ENCODE measurements around the gene BANP.
"Not testable (repeated sequence)": the region's sequence is repeated elsewhere in the genome, so short reads cannot be mapped to it uniquely, and the experiment has no call there.

Gene BANP

GRCh38 chr16:88018382-88018781 is 67.1 kb downstream of the BANP start:
- in situ Hi-C loops (cut with MboI; ENCODE audit: low sequenced_read_pairs); H3K27me3 ChIP-seq (ENCODE audit: low read depth); H3K9me3 ChIP-seq; H3K36me3 ChIP-seq (replicated peaks); DNase-seq (ENCODE audit: low spot score in 2 of 2); H3K4me1 ChIP-seq; H3K4me3 ChIP-seq: not testable (repeated sequence)

- in situ Hi-C loops (cut with MboI; ENCODE audit: low sequenced_read_pairs); H3K36me3 ChIP-seq (replicated peaks); DNase-seq (ENCODE audit: low spot score in 2 of 2); H3K4me1 ChIP-seq; H3K27me3 ChIP-seq (ENCODE audit: low read depth); H3K4me3 ChIP-seq; H3K9me3 ChIP-seq: not testable (repeated sequence)
Measured at GRCh38 chr16:88019041-88019820, 68.0 kb downstream of the BANP start.

GRCh38 chr16:88019821-88020515 is 68.7 kb downstream of the BANP start:
- H3K36me3 ChIP-seq (replicated peaks): no peaks in the 10 kb centered on the region
- in situ Hi-C loops (cut with MboI; ENCODE audit: low sequenced_read_pairs): no loop called here

GRCh38 chr16:88020516-88020885 is 69.3 kb downstream of the BANP start:
- in situ Hi-C loops (cut with MboI; ENCODE audit: low sequenced_read_pairs): no loop called here
- Histone ChIP-seq H3K9me3 (no peaks in the 10 kb centered on the region), H3K27me3 (ENCODE audit: low read depth) (no peaks in the 10 kb centered on the region), H3K4me3 (no peak overlapping the region), H3K36me3 (replicated peaks) (no peaks in the 10 kb centered on the region), H3K4me1 (no peaks in the 10 kb centered on the region)
- DNase-seq (ENCODE audit: low spot score in 2 of 2): no peak

More at GRCh38 chr16:88019821-88020515, 68.7 kb downstream of the BANP start:
- Histone ChIP-seq H3K9me3 (no peaks in the 10 kb centered on the region), H3K4me1 (no peaks in the 10 kb centered on the region), H3K27me3 (ENCODE audit: low read depth) (no peaks in the 10 kb centered on the region), H3K4me3 (no peak overlapping the region)
- no peak for DNase-seq (ENCODE audit: low spot score in 2 of 2)

GRCh38 chr16:88021041-88021970 is 70.1 kb downstream of the BANP start:
- H3K4me1 ChIP-seq; H3K36me3 ChIP-seq (replicated peaks); in situ Hi-C loops (cut with MboI; ENCODE audit: low sequenced_read_pairs); H3K4me3 ChIP-seq; DNase-seq (ENCODE audit: low spot score in 2 of 2); H3K27me3 ChIP-seq (ENCODE audit: low read depth); H3K9me3 ChIP-seq: not testable (repeated sequence)

- in situ Hi-C loops (cut with MboI; ENCODE audit: low sequenced_read_pairs): no loop called here
- H3K4me1 ChIP-seq: no peaks in the 10 kb centered on the region
- no peak for DNase-seq (ENCODE audit: low spot score in 2 of 2)
Measured at GRCh38 chr16:88022076-88023042, 71.1 kb downstream of the BANP start.

GRCh38 chr16:88023366-88023765 is 72.1 kb downstream of the BANP start:
- no peaks in the 10 kb centered on the region for H3K4me1 ChIP-seq
- DNase-seq (ENCODE audit: low spot score in 2 of 2): no peak
- no peaks in the 10 kb centered on the region for H3K9me3 ChIP-seq
- H3K27me3 ChIP-seq (ENCODE audit: low read depth): no peaks in the 10 kb centered on the region
- in situ Hi-C loops (cut with MboI; ENCODE audit: low sequenced_read_pairs): no loop called here
- no peak overlapping the region for H3K4me3 ChIP-seq
- no peaks in the 10 kb centered on the region for H3K36me3 ChIP-seq (replicated peaks)

More at GRCh38 chr16:88022076-88023042, 71.1 kb downstream of the BANP start:
- no peaks in the 10 kb centered on the region for H3K36me3 ChIP-seq (replicated peaks)
- H3K4me3 ChIP-seq: no peak overlapping the region
- H3K9me3 ChIP-seq: no peaks in the 10 kb centered on the region
- H3K27me3 ChIP-seq (ENCODE audit: low read depth): no peaks in the 10 kb centered on the region

- Histone ChIP-seq H3K9me3 (no peaks in the 10 kb centered on the region), H3K4me3 (no peak overlapping the region), H3K27me3 (ENCODE audit: low read depth) (no peaks in the 10 kb centered on the region), H3K36me3 (replicated peaks) (no peaks in the 10 kb centered on the region), H3K4me1 (no peaks in the 10 kb centered on the region)
- no peak for DNase-seq (ENCODE audit: low spot score in 2 of 2)
- in situ Hi-C loops (cut with MboI; ENCODE audit: low sequenced_read_pairs): no loop called here
Measured at GRCh38 chr16:88023786-88024185, 72.6 kb downstream of the BANP start.

- peak; percentile 7 to 59 for DNase-seq (ENCODE audit: low spot score in 2 of 2)
- H3K27me3 ChIP-seq (ENCODE audit: low read depth); in situ Hi-C loops (cut with MboI; ENCODE audit: low sequenced_read_pairs); H3K4me3 ChIP-seq; H3K4me1 ChIP-seq; H3K9me3 ChIP-seq; H3K36me3 ChIP-seq (replicated peaks): not testable (repeated sequence)
Measured at GRCh38 chr16:88024491-88025085, 73.4 kb downstream of the BANP start.

- H3K9me3 ChIP-seq; H3K4me3 ChIP-seq; H3K4me1 ChIP-seq; DNase-seq (ENCODE audit: low spot score in 2 of 2); H3K36me3 ChIP-seq (replicated peaks); in situ Hi-C loops (cut with MboI; ENCODE audit: low sequenced_read_pairs); H3K27me3 ChIP-seq (ENCODE audit: low read depth): not testable (repeated sequence)
Measured at GRCh38 chr16:88025086-88025492, 73.9 kb downstream of the BANP start.

- H3K4me3 ChIP-seq; H3K36me3 ChIP-seq (replicated peaks); H3K9me3 ChIP-seq; DNase-seq (ENCODE audit: low spot score in 2 of 2); H3K4me1 ChIP-seq; H3K27me3 ChIP-seq (ENCODE audit: low read depth); in situ Hi-C loops (cut with MboI; ENCODE audit: low sequenced_read_pairs): not testable (repeated sequence)
Measured at GRCh38 chr16:88025828-88026555, 74.8 kb downstream of the BANP start.

Measured in HAP-1 (cell line).